HepG2 (cell line): ENCODE results near the gene MTUS2. TPM values are rescaled to one million over a fixed set of nuclear protein-coding genes. Genes with fewer than 3 reads are reported as not detected.

Source experiments
- ATAC-seq: fragments of 200-7000 bp; cut with Tn5 transposase; 3 replicates; pipeline ENCODE4 v1.9.1; 2020; ENCODE audit warnings: mild to moderate bottlenecking, moderate library complexity
- BruUV-seq: library from RNA; stranded (reverse); fragments of 400-500 nt; replicated peaks from 2 replicates; lab custom pipeline; 2021; lab: Mats Ljungman, UMichigan
- CTCF ChIA-PET: fragments of 300-600 bp; formaldehyde crosslinking; extraction: SDS; loops from one replicate; lab custom pipeline; 2021; ENCODE audit warnings: low total read pairs, inconsistent platforms, low intra/inter-chr PET ratio; lab: Yijun Ruan, JAX
- POLR2A ChIA-PET: fragments of 350-600 bp; sonication (Branson Sonifier 250); formaldehyde crosslinking; loops from one replicate; lab custom pipeline; 2020; ENCODE audit warnings: antibody characterized with exemption, inconsistent platforms; lab: Yijun Ruan, JAX
- DNase-seq: peaks from one replicate; pipeline ENCODE4 v3.0.0-alpha.2; 2015; ENCODE audit warnings: low spot score
- FAIRE-seq: peaks from 3 replicates; lab custom pipeline; 2011; peaks lifted over from hg19 to GRCh38; lab: Jason Lieb, UNC
- H2AFZ ChIP-seq: one replicate; pipeline ENCODE4 v1.6.1; 2011; ENCODE audit warnings: low read length, inconsistent platforms
- H3K27ac ChIP-seq: fragments of 300-600 bp; 3 replicates; pipeline ENCODE4 v1.8.0; 2011; ENCODE audit warnings: mixed run types, mild to moderate bottlenecking, mixed read lengths, low read length, inconsistent platforms; ENCODE audit not compliant: insufficient read depth; ENCODE audit errors: extremely low read length
- H3K27me3 ChIP-seq, 2 experiments: fragments of 200-600 bp in 1 of 2; 2 replicates in 1 of 2; 3 replicates in 1 of 2; pipeline versions ENCODE4 v1.6.0 to v1.8.0; 2011; ENCODE audit warnings: low read length in 2 of 2, mild to moderate bottlenecking in 2 of 2, moderate library complexity in 2 of 2, inconsistent platforms in 1 of 2; ENCODE audit not compliant: insufficient read depth in 2 of 2, control insufficient read depth in 1 of 2
- H3K36me3 ChIP-seq, 2 experiments: fragments of 200-600 bp in 1 of 2; replicated peaks in 1 of 2; 2 replicates in 1 of 2; 3 replicates in 1 of 2; pipeline versions ENCODE4 v1.5.1 to v1.8.0; 2011; ENCODE audit warnings: low read length in 2 of 2, inconsistent platforms in 1 of 2; ENCODE audit not compliant: insufficient read depth in 2 of 2, control insufficient read depth in 1 of 2
- H3K4me1 ChIP-seq: 2 replicates; pipeline ENCODE4 v1.5.1; 2012; ENCODE audit warnings: low read length, inconsistent platforms; ENCODE audit not compliant: insufficient read depth
- H3K4me2 ChIP-seq: 2 replicates; pipeline ENCODE4 v1.6.0; 2011; ENCODE audit warnings: low read depth, low read length, inconsistent platforms
- H3K4me3 ChIP-seq, 3 experiments: fragments of 200-600 bp in 1 of 3; sonication (generic), shearing (Covaris generic) in 1 of 3; replicated peaks in 1 of 3; 2 replicates each; pipeline ENCODE4 v1.5.1; 2011 to 2016; ENCODE audit warnings: low read length in 3 of 3, inconsistent platforms in 2 of 3, low read depth in 2 of 3, mild to moderate bottlenecking in 2 of 3, control low read depth in 1 of 3, mixed read lengths in 1 of 3; ENCODE audit not compliant: insufficient read depth in 1 of 3
- H3K79me2 ChIP-seq: one replicate; pipeline ENCODE4 v1.6.1; 2011; ENCODE audit warnings: low read length, inconsistent platforms; ENCODE audit not compliant: insufficient read depth
- H3K9ac ChIP-seq: 2 replicates; pipeline ENCODE4 v1.6.0; 2011; ENCODE audit warnings: mild to moderate bottlenecking, low read depth, low read length, inconsistent platforms; ENCODE audit not compliant: insufficient read depth
- H3K9me3 ChIP-seq: 2 replicates; pipeline ENCODE4 v1.5.1; 2012; ENCODE audit warnings: mild to moderate bottlenecking, low read length
- H4K20me1 ChIP-seq: 2 replicates; pipeline ENCODE4 v1.6.0; 2011; ENCODE audit warnings: inconsistent platforms, mild to moderate bottlenecking, low read length, moderate library complexity; ENCODE audit not compliant: insufficient read depth
- DZIP1 ChIP-seq: sonication (generic); formaldehyde crosslinking; IDR thresholded peaks from 2 replicates; pipeline ENCODE4 v1.5.0; 2020; ENCODE audit warnings: mild to moderate bottlenecking, missing genetic modification reagents
- FOXP4 ChIP-seq: sonication (generic); formaldehyde crosslinking; IDR thresholded peaks from 2 replicates; pipeline ENCODE4 v1.4.0; 2020; ENCODE audit warnings: missing genetic modification reagents
- NONO ChIP-seq, 2 experiments: fragments of 450-650 bp in 1 of 2; sonication (generic) in 1 of 2; formaldehyde crosslinking in 1 of 2; IDR thresholded peaks in 1 of 2; conservative IDR thresholded peaks in 1 of 2; 2 replicates each; pipeline versions ENCODE4 v1.6.1 to v1.8.0; 2017 to 2022; ENCODE audit warnings: mild to moderate bottlenecking in 1 of 2, missing genetic modification reagents in 1 of 2, moderate library complexity in 1 of 2
- SP5 ChIP-seq: IDR thresholded peaks from 2 replicates; pipeline ENCODE4 v1.6.1; 2016; ENCODE audit warnings: low read depth, borderline replicate concordance
- ZBTB33 ChIP-seq: sonication (generic); formaldehyde crosslinking; IDR thresholded peaks from 2 replicates; pipeline ENCODE4 v1.4.0; 2020; ENCODE audit warnings: missing genetic modification reagents
- ZNF24 ChIP-seq: fragments of 450-650 bp; IDR thresholded peaks from 2 replicates; pipeline ENCODE4 v1.6.1; 2017; ENCODE audit warnings: antibody characterized with exemption, mild to moderate bottlenecking
- WGBS: methylation state at CpG from one replicate; pipeline ENCODE4 v1.1.6; 2017; ENCODE audit warnings: low lambda C conversion rate; 5-methylcytosine and 5-hydroxymethylcytosine counted together
- in situ Hi-C: cut with HindIII; loops from 2 replicates; pipeline ENCODE4 v1.10.0; 2017; ENCODE audit warnings: low pct_unique_long_range_greater_than_20kb; ENCODE audit not compliant: extremely low pct_ligation_motif_present
- intact Hi-C: fragments of 100-400 bp; cut with micrococcal nuclease; formaldehyde crosslinking; loops from one replicate; pipeline ENCODE4 v1.10.0; 2022; ENCODE audit not compliant: unreplicated experiment
- polyA plus RNA-seq, 8 experiments: library from polyadenylated mRNA; depleted of rRNA in 3 of 8; stranded (reverse) in 7 of 8; unstranded in 1 of 8; fragments of >200 nt; fragmentation: Illumina TruSeq in 4 of 8; extraction: Trizol in 4 of 8; gene quantifications; 2 replicates each; pipeline versions ENCODE4 v1.2.1 to v1.2.3, GENCODE V29; 2011 to 2016; ENCODE audit warnings: low read depth in 4 of 8, missing spikeins in 1 of 8, mixed read lengths in 1 of 8; ENCODE audit not compliant: insufficient read depth in 1 of 8
- total RNA-seq, 5 experiments: library from RNA; depleted of rRNA; stranded (reverse); fragments of >200 nt; fragmentation: Illumina TruSeq; extraction: Trizol; gene quantifications; 2 replicates each; pipeline ENCODE4 v1.2.3, GENCODE V29; 2016; ENCODE audit warnings: low read depth in 1 of 5

The MTUS2 gene
- total and polyA plus RNA-seq, 2 of the 13 experiments (the other 11 are each of a cell fraction or from before 2014, with no cell fraction given), result not detected

- Histone ChIP-seq H3K4me2 (no peak overlapping the region), H3K9me3 (peaks cover 83% of the 10 kb centered on the region), H4K20me1 (no peaks in the 10 kb centered on the region), H3K9ac (no peak overlapping the region), H3K4me1 (no peaks in the 10 kb centered on the region), H3K27me3 (no peaks in the 10 kb centered on the region), H3K36me3 (no peaks in the 10 kb centered on the region), H3K27ac (no peak overlapping the region), H2AFZ (no peak overlapping the region)
- in situ Hi-C loops, result no loop called here
- no peak for ATAC-seq
- no TSS peak for BruUV-seq
- POLR2A ChIA-PET, result no interaction called here
- DNase-seq, result no peak
- CTCF ChIA-PET, result no interaction called here
- FAIRE-seq, result no peak
- intact Hi-C loops, result no loop called here
- WGBS, result 15% methylated on average over 4 of the region's 4 CpGs
- no peak for TF ChIP-seq FOXP4 (CRISPR knock-in tag)
- no peak for TF ChIP-seq ZBTB33 (CRISPR knock-in tag)
- TF ChIP-seq, all 625 proteins: peak for 0
- Histone ChIP-seq H3K79me2 (no peaks in the 10 kb centered on the region), H3K4me3 (no peak overlapping the region)
These were observed 288.1 kb downstream of the MTUS2 start for GRCh38 chr13:29108068-29108786.

GRCh38 chr13:29109987-29110386 lies 289.8 kb downstream of the MTUS2 start:
- Histone ChIP-seq H3K27ac (no peak overlapping the region), H3K4me2 (no peak overlapping the region), H3K9me3 (peaks cover 83% of the 10 kb centered on the region), H3K36me3 (no peaks in the 10 kb centered on the region), H3K4me1 (no peaks in the 10 kb centered on the region), H3K4me3 (no peak overlapping the region), H3K27me3 (no peaks in the 10 kb centered on the region), H3K79me2 (no peaks in the 10 kb centered on the region), H4K20me1 (no peaks in the 10 kb centered on the region), H3K9ac (no peak overlapping the region), H2AFZ (no peak overlapping the region)
- intact Hi-C loops (no loop called here), in situ Hi-C loops (no loop called here)
- CTCF ChIA-PET, result no interaction called here
- 0% methylated on average over 2 of the region's 2 CpGs for WGBS
- FAIRE-seq, result no peak
- DNase-seq, result no peak
- no TSS peak for BruUV-seq
- POLR2A ChIA-PET, result no interaction called here
- TF ChIP-seq NONO (IDR thresholded peaks at IDR 0.05) (no peak), NONO (CRISPR knock-in tag; conservative IDR thresholded peaks at IDR 0.05) (no peak), ZNF24 (no peak), DZIP1 (CRISPR knock-in tag) (no peak), SP5 (CRISPR knock-in tag) (no peak)
- ATAC-seq, result no peak
